Neutrophil (primary cell): ENCODE measurements around the gene ENOX1.

Experiments used
- H3K27ac ChIP-seq: fragments of 200-600 bp; sonication (generic); 2 replicates; pipeline ENCODE4 v1.5.1; 2016; ENCODE audit warnings: mild to moderate bottlenecking, moderate library complexity
- H3K27me3 ChIP-seq: fragments of 200-600 bp; sonication (generic); 2 replicates; pipeline ENCODE4 v1.6.0; 2016; ENCODE audit warnings: mild to moderate bottlenecking
- H3K36me3 ChIP-seq: fragments of 200-600 bp; sonication (generic); 2 replicates; pipeline ENCODE4 v1.5.1; 2017
- H3K4me1 ChIP-seq, 2 experiments: fragments of 200-600 bp in 1 of 2; sonication (generic) in 1 of 2; 1 replicate in 1 of 2; 2 replicates in 1 of 2; pipeline versions ENCODE4 v1.5.1 to v1.6.1; 2013 to 2016; ENCODE audit warnings: low read depth in 1 of 2, low read length in 1 of 2, mild to moderate bottlenecking in 1 of 2, moderate library complexity in 1 of 2; ENCODE audit not compliant: control insufficient read depth in 1 of 2, insufficient read depth in 1 of 2
- H3K4me3 ChIP-seq, 2 experiments: fragments of 200-600 bp in 1 of 2; sonication (generic) in 1 of 2; 1 replicate in 1 of 2; 2 replicates in 1 of 2; pipeline ENCODE4 v1.5.1; 2013 to 2016; ENCODE audit warnings: low read depth in 1 of 2, low read length in 1 of 2, mild to moderate bottlenecking in 1 of 2, moderate library complexity in 1 of 2
- H3K9me3 ChIP-seq: fragments of 200-600 bp; sonication (generic); 2 replicates; pipeline ENCODE4 v1.5.1; 2016
- CTCF ChIP-seq: fragments of 200-600 bp; sonication (generic); IDR thresholded peaks from 2 replicates; pipeline ENCODE4 v1.5.1; 2016; ENCODE audit warnings: antibody characterized with exemption

ENOX1 gene

GRCh38 chr13:43767341-43767931 is 19.3 kb downstream of the ENOX1 start:
- H3K9me3 ChIP-seq: no peaks in the 10 kb centered on the region
- H3K27ac ChIP-seq: no peak overlapping the region
- no peaks in the 10 kb centered on the region for H3K27me3 ChIP-seq
- H3K36me3 ChIP-seq: no peaks in the 10 kb centered on the region
- no peaks in the 10 kb centered on the region for H3K4me1 ChIP-seq
- no peak for TF ChIP-seq CTCF
- H3K4me3 ChIP-seq: no peak overlapping the region

- no peaks in the 10 kb centered on the region for H3K27me3 ChIP-seq
- H3K27ac ChIP-seq: no peak overlapping the region
- no peaks in the 10 kb centered on the region for H3K4me1 ChIP-seq
- H3K9me3 ChIP-seq: no peaks in the 10 kb centered on the region
- TF ChIP-seq CTCF: no peak
- H3K36me3 ChIP-seq: no peaks in the 10 kb centered on the region
- H3K4me3 ChIP-seq: no peak overlapping the region
Measured at GRCh38 chr13:43766725-43767124, 20.0 kb downstream of the ENOX1 start.

- Histone ChIP-seq H3K4me1 (no peaks in the 10 kb centered on the region), H3K4me3 (no peak overlapping the region), H3K27ac (no peak overlapping the region), H3K27me3 (peaks cover 4% of the 10 kb centered on the region), H3K9me3 (no peaks in the 10 kb centered on the region), H3K36me3 (no peaks in the 10 kb centered on the region)
- TF ChIP-seq CTCF: no peak
Measured at GRCh38 chr13:43764349-43764748, 22.4 kb downstream of the ENOX1 start.

- Histone ChIP-seq H3K36me3 (no peaks in the 10 kb centered on the region), H3K27ac (no peak overlapping the region), H3K9me3 (no peaks in the 10 kb centered on the region), H3K4me1 (no peaks in the 10 kb centered on the region), H3K4me3 (no peak overlapping the region), H3K27me3 (peaks cover 8% of the 10 kb centered on the region)
- no peak for TF ChIP-seq CTCF
Measured at GRCh38 chr13:43763143-43763759, 23.5 kb downstream of the ENOX1 start.

- H3K27ac ChIP-seq: no peak overlapping the region
- no peak for TF ChIP-seq CTCF
- no peak overlapping the region for H3K4me3 ChIP-seq
- peaks cover 8% of the 10 kb centered on the region for H3K27me3 ChIP-seq
- H3K4me1 ChIP-seq: no peaks in the 10 kb centered on the region
- no peaks in the 10 kb centered on the region for H3K36me3 ChIP-seq
- no peaks in the 10 kb centered on the region for H3K9me3 ChIP-seq
Measured at GRCh38 chr13:43761616-43762315, 25.0 kb downstream of the ENOX1 start.
